T-helper 2 cell (primary cell): Measurements from ENCODE around the gene LRFN3.
"Not testable (repeated sequence)": the region's sequence is repeated elsewhere in the genome, so short reads cannot be mapped to it uniquely, and the experiment has no call there.

Experiments
- DNase-seq, 5 experiments: peaks; one replicate each; pipeline versions ENCODE4 v3.0.0 to v3.0.0-alpha.2; 2012 to 2022

LRFN3 gene

GRCh38 chr19:35940078-35940775 is 4.1 kb downstream of the LRFN3 start:
- no peak for DNase-seq

GRCh38 chr19:35940839-35941238 is 4.7 kb downstream of the LRFN3 start:
- no peak for DNase-seq

- no peak for DNase-seq
Observed at GRCh38 chr19:35942235-35942634, 6.1 kb downstream of the LRFN3 start.

GRCh38 chr19:35943321-35944301 is 7.4 kb downstream of the LRFN3 start:
- DNase-seq: no peak

- no peak for DNase-seq
Observed at GRCh38 chr19:35944556-35944955, 8.4 kb downstream of the LRFN3 start.

GRCh38 chr19:35945121-35945790 is 9.1 kb downstream of the LRFN3 start:
- DNase-seq: no peak

GRCh38 chr19:35946203-35946602 is 10.0 kb downstream of the LRFN3 start:
- no peak for DNase-seq

- no peak for DNase-seq
Observed at GRCh38 chr19:35949131-35949530, 13.0 kb downstream of the LRFN3 start.

GRCh38 chr19:35955881-35956634 is 19.9 kb downstream of the LRFN3 start:
- DNase-seq: no peak

- DNase-seq: not testable (repeated sequence)
Observed at GRCh38 chr19:35957411-35957810, 21.2 kb downstream of the LRFN3 start.

- DNase-seq: no peak
Observed at GRCh38 chr19:35958660-35959039, 22.5 kb downstream of the LRFN3 start.

GRCh38 chr19:35959040-35959967 is 23.1 kb downstream of the LRFN3 start:
- peak; percentile 63 to 81 (median 72) for DNase-seq

GRCh38 chr19:35959968-35960320 is 23.8 kb downstream of the LRFN3 start:
- DNase-seq: no peak

GRCh38 chr19:35960432-35960972 is 24.3 kb downstream of the LRFN3 start:
- no peak for DNase-seq

GRCh38 chr19:35963514-35963913 is 27.3 kb downstream of the LRFN3 start:
- DNase-seq: peak in 2 of 5 experiments; percentile 7 to 45

- DNase-seq: no peak
Observed at GRCh38 chr19:35966771-35967170, 30.6 kb downstream of the LRFN3 start.

GRCh38 chr19:35973487-35973886 is 37.3 kb downstream of the LRFN3 start:
- DNase-seq: no peak

- DNase-seq: peak in 1 of 5 experiments; percentile 20
Observed at GRCh38 chr19:35975608-35976214, 39.5 kb downstream of the LRFN3 start.

- peak in 1 of 5 experiments; percentile 60 for DNase-seq
Observed at GRCh38 chr19:35977446-35978222, 41.5 kb downstream of the LRFN3 start.

GRCh38 chr19:35978271-35978670 is 42.1 kb downstream of the LRFN3 start:
- no peak for DNase-seq
